KMS-11 (cell line): ENCODE measurements around the gene FBXO17.

Experiments used
- H2AFZ ChIP-seq: fragments of 200-600 bp; sonication (generic); 2 replicates; pipeline ENCODE4 v1.6.1; 2016; ENCODE audit warnings: antibody characterized with exemption, mixed run types, low read depth
- H3K27ac ChIP-seq: fragments of 200-600 bp; sonication (generic); 2 replicates; pipeline ENCODE4 v1.6.1; 2016; ENCODE audit warnings: mild to moderate bottlenecking, mixed run types
- H3K27me3 ChIP-seq: fragments of 200-600 bp; sonication (generic); 2 replicates; pipeline ENCODE4 v1.6.1; 2017; ENCODE audit warnings: mild to moderate bottlenecking, low read depth, mixed run types, moderate library complexity; ENCODE audit not compliant: insufficient read depth
- H3K36me3 ChIP-seq: fragments of 200-600 bp; sonication (generic); 2 replicates; pipeline ENCODE4 v1.6.1; 2017; ENCODE audit warnings: mild to moderate bottlenecking, mixed run types; ENCODE audit not compliant: insufficient read depth
- H3K4me1 ChIP-seq: fragments of 200-600 bp; sonication (generic); 2 replicates; pipeline ENCODE4 v1.6.1; 2016; ENCODE audit warnings: mild to moderate bottlenecking, low read depth, mixed run types; ENCODE audit not compliant: poor library complexity, severe bottlenecking
- H3K4me2 ChIP-seq: fragments of 200-600 bp; sonication (generic); 2 replicates; pipeline ENCODE4 v1.7.0; 2016; ENCODE audit warnings: mild to moderate bottlenecking, mixed run types
- H3K4me3 ChIP-seq: fragments of 200-600 bp; sonication (generic); IDR thresholded peaks from 2 replicates; pipeline ENCODE4 v1.6.1; 2017; ENCODE audit warnings: low read depth, low read length, mixed read lengths; ENCODE audit not compliant: insufficient read depth
- H3K79me2 ChIP-seq: fragments of 200-600 bp; sonication (generic); 2 replicates; pipeline ENCODE4 v1.6.1; 2016; ENCODE audit warnings: low read depth, mixed run types; ENCODE audit not compliant: insufficient read depth
- H3K9ac ChIP-seq: fragments of 200-600 bp; sonication (generic); 2 replicates; pipeline ENCODE4 v1.6.1; 2016; ENCODE audit warnings: mild to moderate bottlenecking, mixed run types
- H4K20me1 ChIP-seq: fragments of 200-600 bp; sonication (generic); 2 replicates; pipeline ENCODE4 v1.6.1; 2016; ENCODE audit warnings: mild to moderate bottlenecking, mixed run types; ENCODE audit not compliant: insufficient read depth
- TF ChIP-seq, protein P1 (sequence below): fragments of 200-600 bp; sonication (generic); conservative IDR thresholded peaks from 2 replicates; pipeline ENCODE4 v1.6.1; 2017; ENCODE audit warnings: low read depth, mild to moderate bottlenecking, antibody characterized with exemption, low read length, moderate library complexity, mixed read lengths

FBXO17 gene

DNA sequence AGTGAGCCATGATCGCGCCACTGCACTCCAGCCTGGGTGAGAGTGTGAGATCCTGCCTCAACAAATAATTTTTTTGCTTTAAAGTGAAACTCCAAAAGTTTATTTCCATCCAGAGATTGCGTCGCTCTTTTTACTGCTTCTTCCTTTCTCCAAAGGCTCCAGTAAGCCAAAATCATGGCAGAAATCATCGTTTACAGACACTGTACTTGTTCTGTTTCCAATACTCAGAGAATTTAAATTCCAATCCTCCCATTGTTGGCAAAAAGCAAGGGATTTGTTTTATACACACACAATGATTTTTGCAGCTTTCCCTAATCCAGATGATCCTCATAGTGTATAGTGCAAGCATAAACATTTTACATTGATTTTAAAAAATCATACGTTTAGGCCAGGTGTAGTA, 41.5 kb upstream of the FBXO17 start:
- Histone ChIP-seq H3K4me2 (no peak overlapping the region), H3K79me2 (no peaks in the 10 kb centered on the region), H3K9ac (no peak overlapping the region), H3K4me3 (no peak overlapping the region), H3K27ac (no peak overlapping the region), H4K20me1 (no peaks in the 10 kb centered on the region), H3K4me1 (peaks cover 4% of the 10 kb centered on the region), H3K27me3 (no peaks in the 10 kb centered on the region), H3K36me3 (no peaks in the 10 kb centered on the region), H2AFZ (no peak overlapping the region)
- TF ChIP-seq, protein P1, sequence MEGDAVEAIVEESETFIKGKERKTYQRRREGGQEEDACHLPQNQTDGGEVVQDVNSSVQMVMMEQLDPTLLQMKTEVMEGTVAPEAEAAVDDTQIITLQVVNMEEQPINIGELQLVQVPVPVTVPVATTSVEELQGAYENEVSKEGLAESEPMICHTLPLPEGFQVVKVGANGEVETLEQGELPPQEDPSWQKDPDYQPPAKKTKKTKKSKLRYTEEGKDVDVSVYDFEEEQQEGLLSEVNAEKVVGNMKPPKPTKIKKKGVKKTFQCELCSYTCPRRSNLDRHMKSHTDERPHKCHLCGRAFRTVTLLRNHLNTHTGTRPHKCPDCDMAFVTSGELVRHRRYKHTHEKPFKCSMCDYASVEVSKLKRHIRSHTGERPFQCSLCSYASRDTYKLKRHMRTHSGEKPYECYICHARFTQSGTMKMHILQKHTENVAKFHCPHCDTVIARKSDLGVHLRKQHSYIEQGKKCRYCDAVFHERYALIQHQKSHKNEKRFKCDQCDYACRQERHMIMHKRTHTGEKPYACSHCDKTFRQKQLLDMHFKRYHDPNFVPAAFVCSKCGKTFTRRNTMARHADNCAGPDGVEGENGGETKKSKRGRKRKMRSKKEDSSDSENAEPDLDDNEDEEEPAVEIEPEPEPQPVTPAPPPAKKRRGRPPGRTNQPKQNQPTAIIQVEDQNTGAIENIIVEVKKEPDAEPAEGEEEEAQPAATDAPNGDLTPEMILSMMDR: no peak

DNA sequence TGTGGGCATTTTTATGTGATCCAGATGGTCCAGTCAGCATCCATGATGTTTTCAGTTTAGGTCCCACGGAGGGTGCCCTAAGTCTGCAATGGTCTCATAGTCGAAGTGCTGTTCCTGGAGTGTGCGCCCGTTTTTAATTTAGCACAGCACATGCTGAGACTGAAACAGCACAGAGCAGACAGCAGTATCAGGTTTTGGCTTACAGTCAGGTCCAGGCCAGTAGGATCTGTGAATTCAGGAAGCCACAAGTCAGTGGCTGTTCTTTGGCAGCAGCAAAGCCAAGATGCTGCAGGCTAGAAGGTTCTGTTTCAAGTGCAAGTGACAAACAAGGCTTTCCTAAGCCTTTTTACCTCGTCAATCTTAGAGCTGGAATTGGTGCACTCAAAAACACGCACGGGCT, 38.5 kb upstream of the FBXO17 start:
- H3K4me2 ChIP-seq: no peak overlapping the region
- H2AFZ ChIP-seq: no peak overlapping the region
- H3K79me2 ChIP-seq: no peaks in the 10 kb centered on the region
- H4K20me1 ChIP-seq: no peaks in the 10 kb centered on the region
- TF ChIP-seq, protein P1: no peak
- H3K27ac ChIP-seq: no peak overlapping the region; the same call in 1 of the 2 replicates
- no peaks in the 10 kb centered on the region for H3K27me3 ChIP-seq
- no peaks in the 10 kb centered on the region for H3K36me3 ChIP-seq
- H3K4me3 ChIP-seq: no peak overlapping the region
- H3K4me1 ChIP-seq: peaks cover 4% of the 10 kb centered on the region
- no peak overlapping the region for H3K9ac ChIP-seq

DNA sequence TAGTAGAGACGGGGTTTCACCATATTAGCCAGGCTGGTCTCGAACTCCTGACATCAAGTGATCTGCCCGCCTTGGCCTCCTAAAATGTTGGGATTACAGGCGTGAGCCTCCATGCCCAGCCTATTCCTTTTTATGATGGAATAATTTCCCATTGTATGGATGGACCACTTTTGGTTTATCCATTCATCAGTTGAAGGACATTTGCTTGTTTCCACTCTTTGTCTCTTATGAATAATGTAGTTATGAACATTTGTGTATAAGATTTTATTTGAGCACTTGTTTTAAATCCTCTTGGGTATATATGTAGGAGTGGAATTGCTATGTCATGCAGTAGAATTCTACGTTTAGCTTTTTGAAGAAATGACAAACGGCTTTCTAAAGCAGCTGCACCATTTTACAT, 33.5 kb upstream of the FBXO17 start:
- Histone ChIP-seq H3K4me2 (no peak overlapping the region), H3K27me3 (no peaks in the 10 kb centered on the region), H3K4me3 (no peak overlapping the region), H2AFZ (no peak overlapping the region), H3K27ac (no peak overlapping the region), H3K36me3 (no peaks in the 10 kb centered on the region), H4K20me1 (no peaks in the 10 kb centered on the region), H3K9ac (no peak overlapping the region), H3K79me2 (no peaks in the 10 kb centered on the region), H3K4me1 (peaks cover 28% of the 10 kb centered on the region)
- TF ChIP-seq, protein P1: no peak

GRCh38 chr19:39008137-39008536, 32.6 kb upstream of the FBXO17 start:
- H3K27me3 ChIP-seq: no peaks in the 10 kb centered on the region

More at GRCh38 chr19:39008137-39008536, 32.6 kb upstream of the FBXO17 start:
- Histone ChIP-seq H3K9ac (no peak overlapping the region), H3K36me3 (no peaks in the 10 kb centered on the region), H2AFZ (no peak overlapping the region), H3K27ac (no peak overlapping the region), H3K4me2 (no peak overlapping the region), H4K20me1 (no peaks in the 10 kb centered on the region), H3K79me2 (no peaks in the 10 kb centered on the region), H3K4me3 (no peak overlapping the region), H3K4me1 (peaks cover 26% of the 10 kb centered on the region)
- TF ChIP-seq, protein P1: no peak
